Mesendoderm (in vitro differentiated cells): ENCODE measurements around the gene PHLDA3.

Experiments
- DNase-seq: peaks from one replicate; pipeline ENCODE4 v3.0.0; 2013
- H2AK5ac ChIP-seq: 2 replicates; pipeline ENCODE4 v1.6.1; 2013; ENCODE audit warnings: low read length, inconsistent platforms
- H2BK120ac ChIP-seq: 2 replicates; pipeline ENCODE4 v1.6.1; 2013; ENCODE audit warnings: low read depth, mild to moderate bottlenecking, low read length, moderate library complexity, mixed read lengths
- H2BK15ac ChIP-seq: replicated peaks from 2 replicates; pipeline ENCODE4 v1.6.1; 2013; ENCODE audit warnings: low read depth, mild to moderate bottlenecking, moderate library complexity
- H2BK5ac ChIP-seq: 2 replicates; pipeline ENCODE4 v1.6.1; 2013; ENCODE audit warnings: low read length, inconsistent platforms
- H3K18ac ChIP-seq: 2 replicates; pipeline ENCODE4 v1.6.1; 2013; ENCODE audit warnings: mild to moderate bottlenecking, low read length, mixed read lengths
- H3K23ac ChIP-seq: one replicate; pipeline ENCODE4 v1.6.1; 2013; ENCODE audit warnings: low read length
- H3K27ac ChIP-seq: 2 replicates; pipeline ENCODE4 v1.5.1; 2013; ENCODE audit warnings: low read depth, mild to moderate bottlenecking, inconsistent platforms, low read length, moderate library complexity
- H3K27me3 ChIP-seq: 2 replicates; pipeline ENCODE4 v1.6.1; 2013; ENCODE audit warnings: low read length, control low read depth, mild to moderate bottlenecking, inconsistent platforms; ENCODE audit not compliant: insufficient read depth, poor library complexity
- H3K36me3 ChIP-seq: 2 replicates; pipeline ENCODE4 v1.6.1; 2013; ENCODE audit warnings: low read length, inconsistent platforms; ENCODE audit not compliant: control insufficient read depth, insufficient read depth
- H3K4ac ChIP-seq: one replicate; pipeline ENCODE4 v1.6.1; 2013; ENCODE audit warnings: low read depth, mild to moderate bottlenecking, low read length, moderate library complexity
- H3K4me1 ChIP-seq: 2 replicates; pipeline ENCODE4 v1.6.1; 2013; ENCODE audit warnings: low read depth, low read length, inconsistent platforms; ENCODE audit not compliant: control insufficient read depth
- H3K4me2 ChIP-seq: 2 replicates; pipeline ENCODE4 v1.6.1; 2013; ENCODE audit warnings: low read length
- H3K4me3 ChIP-seq: 2 replicates; pipeline ENCODE4 v1.5.1; 2013; ENCODE audit warnings: mild to moderate bottlenecking, low read length
- H3K56ac ChIP-seq: one replicate; pipeline ENCODE4 v1.6.1; 2013; ENCODE audit warnings: low read length
- H3K79me1 ChIP-seq: 2 replicates; pipeline ENCODE4 v1.6.1; 2013; ENCODE audit warnings: low read length, inconsistent platforms
- H3K79me2 ChIP-seq: 2 replicates; pipeline ENCODE4 v1.6.1; 2013; ENCODE audit warnings: mild to moderate bottlenecking, low read length; ENCODE audit not compliant: control insufficient read depth, insufficient read depth
- H3K9ac ChIP-seq: 2 replicates; pipeline ENCODE4 v1.6.1; 2013; ENCODE audit warnings: low read length, inconsistent platforms
- H4K5ac ChIP-seq: one replicate; pipeline ENCODE4 v1.6.1; 2013; ENCODE audit warnings: low read length
- H4K8ac ChIP-seq: one replicate; pipeline ENCODE4 v1.6.1; 2013; ENCODE audit warnings: low read depth, mild to moderate bottlenecking, control low read depth, low read length, moderate library complexity
- WGBS: extraction: QIAGEN DNeasy Blood & Tissue Kit; methylation state at CpG from one replicate; pipeline ENCODE4 v1.1.7; 2013; ENCODE audit warnings: low lambda C conversion rate, missing lambda C conversion rate; ENCODE audit not compliant: insufficient coverage; ENCODE audit errors: extremely low coverage; 5-methylcytosine and 5-hydroxymethylcytosine counted together

Gene PHLDA3

DNA sequence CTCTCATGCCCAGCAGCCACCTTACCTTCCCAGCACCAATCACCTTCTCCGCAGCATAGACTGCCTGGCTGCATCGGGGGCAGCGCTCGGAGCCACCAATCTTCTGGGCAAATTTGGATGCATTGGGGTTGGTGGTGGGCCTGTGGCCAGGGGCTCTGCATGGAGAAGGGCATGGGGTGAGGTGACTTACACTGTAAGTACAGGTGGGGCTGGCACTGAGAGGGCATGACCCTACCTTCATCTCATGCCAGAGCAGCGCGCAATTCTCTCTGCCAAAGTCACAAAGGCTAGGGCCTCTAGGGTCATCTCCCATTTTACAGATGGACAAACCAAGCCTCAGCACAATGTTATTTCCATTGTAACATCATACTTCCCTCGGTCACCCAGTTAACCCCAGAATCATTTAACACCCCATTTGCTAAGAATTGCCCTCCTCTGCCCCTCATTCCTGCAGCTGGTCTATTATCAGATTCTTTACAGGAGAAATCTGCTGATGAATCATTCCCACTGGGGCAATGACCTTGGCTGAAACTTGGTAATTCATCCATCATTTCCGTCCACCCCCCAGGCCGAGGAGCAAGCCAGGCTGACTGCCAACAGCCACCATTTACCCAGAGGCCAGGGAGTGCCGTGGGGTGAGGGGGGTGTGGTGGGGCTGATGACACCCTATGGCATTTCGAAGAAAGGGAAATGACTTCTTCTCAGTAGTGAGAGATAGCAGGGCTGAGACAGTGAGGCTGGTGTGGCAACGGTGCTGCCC lies 20.0 kb upstream of the PHLDA3 start:
- WGBS: no CpG with 5 or more reads among the region's 12 CpGs
- no peak overlapping the region for H3K9ac ChIP-seq
- H3K4me3 ChIP-seq: no peak overlapping the region
- no peak overlapping the region for H4K8ac ChIP-seq
- DNase-seq: no peak
- no peak overlapping the region for H3K18ac ChIP-seq
- H3K23ac ChIP-seq: no peak overlapping the region
- no peak overlapping the region for H3K4me2 ChIP-seq
- no peak overlapping the region for H2BK120ac ChIP-seq
- H2BK5ac ChIP-seq: no peak overlapping the region
- no peak overlapping the region for H4K5ac ChIP-seq
- no peaks in the 10 kb centered on the region for H3K4me1 ChIP-seq
- H2BK15ac ChIP-seq: no peak overlapping the region
- H3K79me2 ChIP-seq: no peaks in the 10 kb centered on the region
- no peak overlapping the region for H2AK5ac ChIP-seq
- H3K27me3 ChIP-seq: no peaks in the 10 kb centered on the region
- no peaks in the 10 kb centered on the region for H3K79me1 ChIP-seq
- H3K4ac ChIP-seq: no peak overlapping the region
- H3K56ac ChIP-seq: no peak overlapping the region
- no peak overlapping the region for H3K27ac ChIP-seq
- H3K36me3 ChIP-seq: peaks cover 2% of the 10 kb centered on the region

DNA sequence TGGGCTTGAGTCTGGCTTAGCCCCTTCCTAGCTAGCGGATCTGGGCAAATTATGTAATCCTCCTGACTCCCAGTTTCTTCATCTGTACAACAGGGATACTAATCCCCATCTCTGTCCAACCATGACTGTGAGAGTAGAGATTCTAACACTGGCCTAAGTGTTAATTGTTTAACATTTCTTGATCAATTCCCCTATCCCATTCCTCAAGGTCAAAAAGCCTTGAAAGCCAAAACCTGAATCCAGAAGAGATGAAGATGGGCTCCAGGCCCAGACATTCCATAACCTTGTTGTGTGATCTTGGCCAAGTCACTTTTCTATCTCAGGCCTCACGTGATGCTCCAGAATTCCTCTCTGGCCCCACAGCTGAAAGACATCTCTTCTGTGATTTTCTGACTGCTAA lies 18.8 kb upstream of the PHLDA3 start:
- no peak for DNase-seq
- Histone ChIP-seq H3K27me3 (no peaks in the 10 kb centered on the region), H3K27ac (no peak overlapping the region), H2BK5ac (no peak overlapping the region), H4K8ac (no peak overlapping the region), H4K5ac (no peak overlapping the region), H3K79me2 (no peaks in the 10 kb centered on the region), H3K4me3 (no peak overlapping the region), H3K4me2 (no peak overlapping the region), H3K9ac (no peak overlapping the region), H2AK5ac (no peak overlapping the region), H3K36me3 (peaks cover 2% of the 10 kb centered on the region), H3K79me1 (no peaks in the 10 kb centered on the region), H3K4me1 (no peaks in the 10 kb centered on the region), H3K23ac (no peak overlapping the region), H3K4ac (no peak overlapping the region), H2BK15ac (no peak overlapping the region), H3K18ac (no peak overlapping the region), H3K56ac (no peak overlapping the region), H2BK120ac (no peak overlapping the region)
- no CpG with 5 or more reads among the region's 2 CpGs for WGBS

DNA sequence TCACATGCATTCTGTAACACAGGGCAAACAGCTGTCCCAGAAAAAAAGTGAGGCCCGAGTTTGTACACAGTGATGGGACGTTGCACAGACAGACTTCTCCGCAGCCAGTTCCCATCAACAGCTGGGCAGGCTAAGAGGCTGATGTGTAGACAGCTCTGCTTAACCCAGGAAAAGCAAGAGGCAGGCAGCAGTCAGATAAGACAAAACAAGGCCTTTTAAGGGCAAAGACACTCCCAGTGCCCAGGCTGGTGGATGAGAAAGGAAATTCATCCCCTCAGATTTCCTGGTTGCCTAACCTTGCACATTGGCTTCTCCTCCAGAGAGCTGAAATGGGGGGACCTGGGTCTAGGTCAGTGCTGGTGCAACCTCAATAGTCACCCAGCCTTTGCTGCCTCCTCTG lies 17.2 kb upstream of the PHLDA3 start:
- Histone ChIP-seq H3K23ac (no peak overlapping the region), H3K27me3 (no peaks in the 10 kb centered on the region), H2BK120ac (no peak overlapping the region), H2BK5ac (no peak overlapping the region), H3K56ac (no peak overlapping the region), H3K27ac (no peak overlapping the region), H2AK5ac (no peak overlapping the region), H3K4me2 (no peak overlapping the region), H3K4ac (no peak overlapping the region), H4K8ac (no peak overlapping the region), H3K79me2 (no peaks in the 10 kb centered on the region), H3K79me1 (no peaks in the 10 kb centered on the region), H4K5ac (no peak overlapping the region), H3K9ac (no peak overlapping the region), H3K4me1 (no peaks in the 10 kb centered on the region), H3K4me3 (no peak overlapping the region), H2BK15ac (no peak overlapping the region), H3K18ac (no peak overlapping the region), H3K36me3 (peaks cover 2% of the 10 kb centered on the region)
- WGBS: no CpG with 5 or more reads among the region's 3 CpGs
- no peak for DNase-seq

DNA sequence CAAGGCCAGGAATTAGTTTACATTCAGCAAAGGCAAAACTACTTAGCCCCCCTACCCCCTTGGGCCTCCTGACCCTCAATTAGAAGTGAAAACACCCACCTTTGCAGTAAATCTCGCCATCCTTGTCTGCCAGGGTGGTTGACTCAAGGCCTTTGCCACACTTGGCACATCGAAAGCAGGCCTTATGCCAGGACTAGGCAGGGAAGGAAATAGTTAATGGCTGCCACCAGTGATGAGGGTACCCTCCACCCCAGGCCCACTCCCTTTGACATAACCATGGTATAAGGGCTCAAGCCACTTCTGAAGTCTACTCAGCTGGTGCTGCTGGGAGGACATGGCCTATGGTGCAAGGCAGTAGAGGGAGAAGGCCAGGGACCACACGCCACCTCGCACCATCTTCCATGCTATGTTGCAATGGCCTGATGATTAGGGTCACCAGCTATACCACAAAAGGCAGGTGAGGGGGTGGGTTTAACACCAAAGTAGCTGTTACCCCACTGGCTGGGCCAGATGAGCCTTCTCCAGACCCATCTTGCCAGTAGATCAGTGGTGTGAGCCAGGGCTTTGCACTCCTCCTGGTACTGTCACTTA lies 16.3 kb upstream of the PHLDA3 start:
- no peak overlapping the region for H3K9ac ChIP-seq
- no peak overlapping the region for H4K8ac ChIP-seq
- H2AK5ac ChIP-seq: no peak overlapping the region
- no peak overlapping the region for H3K4me2 ChIP-seq
- H3K27ac ChIP-seq: no peak overlapping the region
- H2BK120ac ChIP-seq: no peak overlapping the region
- no peak overlapping the region for H2BK15ac ChIP-seq
- H3K79me1 ChIP-seq: no peaks in the 10 kb centered on the region
- no peak for DNase-seq
- H3K4me1 ChIP-seq: no peaks in the 10 kb centered on the region
- H4K5ac ChIP-seq: no peak overlapping the region
- H3K4me3 ChIP-seq: no peak overlapping the region
- H3K4ac ChIP-seq: no peak overlapping the region
- no peak overlapping the region for H3K23ac ChIP-seq
- H3K18ac ChIP-seq: no peak overlapping the region
- H3K79me2 ChIP-seq: no peaks in the 10 kb centered on the region
- H2BK5ac ChIP-seq: no peak overlapping the region
- no peak overlapping the region for H3K56ac ChIP-seq
- no peaks in the 10 kb centered on the region for H3K27me3 ChIP-seq
- WGBS: no CpG with 5 or more reads among the region's 4 CpGs
- H3K36me3 ChIP-seq: peaks cover 2% of the 10 kb centered on the region

DNA sequence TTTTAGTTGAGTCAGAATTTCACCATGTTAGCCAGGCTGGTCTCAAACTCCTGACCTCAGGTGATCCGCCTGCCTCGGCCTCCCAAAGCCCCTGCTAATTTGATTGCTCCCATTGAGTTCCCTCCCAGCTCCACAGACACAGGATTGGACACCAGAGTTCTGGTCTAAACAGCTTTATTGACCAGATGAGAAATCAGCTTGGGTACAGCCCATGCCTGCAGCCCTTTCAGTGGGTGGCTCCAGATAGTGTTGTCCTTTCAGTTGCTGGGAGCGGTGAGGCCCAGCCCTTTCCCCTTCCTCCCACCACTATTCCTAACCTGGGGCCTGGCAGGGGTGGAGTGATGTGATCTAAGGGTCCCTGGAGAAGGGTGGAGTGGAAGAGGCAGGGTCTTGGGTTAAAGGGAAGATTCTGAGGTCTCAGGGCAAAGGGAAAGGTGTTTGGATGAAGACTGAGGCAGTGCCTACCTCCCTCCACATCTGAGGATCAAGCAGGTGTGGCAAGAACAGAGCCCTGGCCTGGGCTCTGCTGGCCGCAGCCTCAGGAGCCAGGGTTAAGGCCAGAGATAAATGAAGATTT lies 14.5 kb upstream of the PHLDA3 start:
- no peak overlapping the region for H3K4me2 ChIP-seq
- H3K79me2 ChIP-seq: no peaks in the 10 kb centered on the region
- H3K9ac ChIP-seq: no peak overlapping the region
- no peak overlapping the region for H3K18ac ChIP-seq
- no peak overlapping the region for H3K4ac ChIP-seq
- H4K5ac ChIP-seq: no peak overlapping the region
- H2BK5ac ChIP-seq: no peak overlapping the region
- no peaks in the 10 kb centered on the region for H3K27me3 ChIP-seq
- no peak for DNase-seq
- H2AK5ac ChIP-seq: no peak overlapping the region
- no peaks in the 10 kb centered on the region for H3K36me3 ChIP-seq
- H4K8ac ChIP-seq: no peak overlapping the region
- no peak overlapping the region for H3K23ac ChIP-seq
- H3K56ac ChIP-seq: no peak overlapping the region
- H2BK120ac ChIP-seq: no peak overlapping the region
- H2BK15ac ChIP-seq: no peak overlapping the region
- no CpG with 5 or more reads among the region's 4 CpGs for WGBS
- H3K79me1 ChIP-seq: no peaks in the 10 kb centered on the region
- H3K4me3 ChIP-seq: no peak overlapping the region
- H3K27ac ChIP-seq: no peak overlapping the region
- no peaks in the 10 kb centered on the region for H3K4me1 ChIP-seq
